ENCODE measurements around the gene ELF4.

ELF4 gene

GRCh38 chrX:130032552-130032951 is 77.7 kb downstream of the ELF4 start:
- Histone ChIP-seq H3K27me3 (ENCODE audit: control insufficient read depth in 1 of 2, insufficient read depth in 1 of 2, low read length in 2 of 2) (peaks cover 0 to 6% of the 10 kb centered on the region in 2 experiments), H3K27ac (ENCODE audit: low read length, poor library complexity, severe bottlenecking) (no peak overlapping the region), H2BK15ac (ENCODE audit: low read depth, poor library complexity, severe bottlenecking) (no peak overlapping the region), H4K91ac (ENCODE audit: low read length) (no peak overlapping the region), H4K8ac (ENCODE audit: low read length) (no peak overlapping the region), H2BK12ac (ENCODE audit: low read length in 2 of 2) (no peak overlapping the region), H2BK120ac (ENCODE audit: low read depth, low read length) (no peak overlapping the region), H2AFZ (ENCODE audit: low read depth, low read length) (no peak overlapping the region), H3K9ac (ENCODE audit: low read length) (no peak overlapping the region), H2BK5ac (ENCODE audit: low read depth, low read length, poor library complexity, severe bottlenecking) (no peak overlapping the region), H3K4me2 (ENCODE audit: low read length, poor library complexity, severe bottlenecking) (no peak overlapping the region), H3K4ac (ENCODE audit: low read depth in 1 of 2, low read length in 2 of 2) (no peak overlapping the region), H3K23ac (ENCODE audit: low read length in 2 of 2) (no peak overlapping the region), H3K4me3 (ENCODE audit: insufficient read depth in 1 of 2, low read depth in 1 of 2, low read length in 2 of 2) (no peak overlapping the region), H3K36me3 (ENCODE audit: control insufficient read depth in 1 of 2, insufficient read depth in 2 of 2, low read depth in 1 of 2, low read length in 2 of 2) (peaks cover 38 to 54% of the 10 kb centered on the region in 2 experiments), H3K14ac (ENCODE audit: low read length in 2 of 2) (no peak overlapping the region), H3K18ac (ENCODE audit: low read depth in 1 of 2, low read length in 2 of 2) (no peak overlapping the region), H3K79me1 (replicated peaks; ENCODE audit: low read length, poor library complexity, severe bottlenecking) (no peaks in the 10 kb centered on the region), H3K9me3 (ENCODE audit: control insufficient read depth, low read length) (no peaks in the 10 kb centered on the region), H3K4me1 (ENCODE audit: control insufficient read depth, insufficient read depth, low read depth, low read length) (no peaks in the 10 kb centered on the region), H2AK5ac (ENCODE audit: low read length, severe bottlenecking) (no peak overlapping the region)
- no peak for DNase-seq
- WGBS: no CpG with 5 or more reads among the region's 3 CpGs

- no peak overlapping the region for H4K91ac ChIP-seq (ENCODE audit: low read length)
- no peak overlapping the region for H3K18ac ChIP-seq (ENCODE audit: low read depth in 1 of 2, low read length in 2 of 2)
- H3K79me1 ChIP-seq (replicated peaks; ENCODE audit: low read length, poor library complexity, severe bottlenecking): peaks cover 2% of the 10 kb centered on the region
- H3K4me3 ChIP-seq (ENCODE audit: insufficient read depth in 1 of 2, low read depth in 1 of 2, low read length in 2 of 2): no peak overlapping the region
- H3K4ac ChIP-seq (ENCODE audit: low read depth in 1 of 2, low read length in 2 of 2): no peak overlapping the region
- no peak overlapping the region for H2BK12ac ChIP-seq (ENCODE audit: low read length in 2 of 2)
- peaks cover 51% of the 10 kb centered on the region in 2 experiments for H3K36me3 ChIP-seq (ENCODE audit: control insufficient read depth in 1 of 2, insufficient read depth in 2 of 2, low read depth in 1 of 2, low read length in 2 of 2)
- H4K8ac ChIP-seq (ENCODE audit: low read length): no peak overlapping the region
- no peak overlapping the region for H3K4me2 ChIP-seq (ENCODE audit: low read length, poor library complexity, severe bottlenecking)
- H2BK120ac ChIP-seq (ENCODE audit: low read depth, low read length): no peak overlapping the region
- H3K23ac ChIP-seq (ENCODE audit: low read length in 2 of 2): no peak overlapping the region
- no peak overlapping the region for H2AFZ ChIP-seq (ENCODE audit: low read depth, low read length)
- H2BK5ac ChIP-seq (ENCODE audit: low read depth, low read length, poor library complexity, severe bottlenecking): no peak overlapping the region
- WGBS: 100% methylated on average over 1 of the region's 4 CpGs
- peaks cover 0 to 6% of the 10 kb centered on the region in 2 experiments for H3K27me3 ChIP-seq (ENCODE audit: control insufficient read depth in 1 of 2, insufficient read depth in 1 of 2, low read length in 2 of 2)
- no peak overlapping the region for H3K9ac ChIP-seq (ENCODE audit: low read length)
- H3K4me1 ChIP-seq (ENCODE audit: control insufficient read depth, insufficient read depth, low read depth, low read length): no peaks in the 10 kb centered on the region
- no peak overlapping the region for H2AK5ac ChIP-seq (ENCODE audit: low read length, severe bottlenecking)
- DNase-seq: no peak
- H3K27ac ChIP-seq (ENCODE audit: low read length, poor library complexity, severe bottlenecking): no peak overlapping the region
- no peaks in the 10 kb centered on the region for H3K9me3 ChIP-seq (ENCODE audit: control insufficient read depth, low read length)
- H2BK15ac ChIP-seq (ENCODE audit: low read depth, poor library complexity, severe bottlenecking): no peak overlapping the region
- no peak overlapping the region for H3K14ac ChIP-seq (ENCODE audit: low read length in 2 of 2)
Observed at GRCh38 chrX:130030826-130031225, 79.5 kb downstream of the ELF4 start.

- H3K79me1 ChIP-seq (replicated peaks; ENCODE audit: low read length, poor library complexity, severe bottlenecking): peaks cover 2% of the 10 kb centered on the region
- H3K9me3 ChIP-seq (ENCODE audit: control insufficient read depth, low read length): no peaks in the 10 kb centered on the region
- H3K27ac ChIP-seq (ENCODE audit: low read length, poor library complexity, severe bottlenecking): no peak overlapping the region
- H3K4me3 ChIP-seq (ENCODE audit: insufficient read depth in 1 of 2, low read depth in 1 of 2, low read length in 2 of 2): peak overlapping the region in 1 of 2 experiments; percentile 61
- H2BK12ac ChIP-seq (ENCODE audit: low read length in 2 of 2): no peak overlapping the region
- no peak overlapping the region for H3K4me2 ChIP-seq (ENCODE audit: low read length, poor library complexity, severe bottlenecking)
- no peak overlapping the region for H3K14ac ChIP-seq (ENCODE audit: low read length in 2 of 2)
- H4K91ac ChIP-seq (ENCODE audit: low read length): no peak overlapping the region
- peak; percentile 29 for DNase-seq
- H3K36me3 ChIP-seq (ENCODE audit: control insufficient read depth in 1 of 2, insufficient read depth in 2 of 2, low read depth in 1 of 2, low read length in 2 of 2): peaks cover 47 to 52% of the 10 kb centered on the region in 2 experiments
- no peak overlapping the region for H2BK120ac ChIP-seq (ENCODE audit: low read depth, low read length)
- no peak overlapping the region for H2BK5ac ChIP-seq (ENCODE audit: low read depth, low read length, poor library complexity, severe bottlenecking)
- no peak overlapping the region for H2BK15ac ChIP-seq (ENCODE audit: low read depth, poor library complexity, severe bottlenecking)
- H2AK5ac ChIP-seq (ENCODE audit: low read length, severe bottlenecking): no peak overlapping the region
- H4K8ac ChIP-seq (ENCODE audit: low read length): no peak overlapping the region
- peaks cover 3% of the 10 kb centered on the region for H3K4me1 ChIP-seq (ENCODE audit: control insufficient read depth, insufficient read depth, low read depth, low read length)
- H3K4ac ChIP-seq (ENCODE audit: low read depth in 1 of 2, low read length in 2 of 2): no peak overlapping the region
- 54% methylated on average over 4 of the region's 5 CpGs for WGBS
- peaks cover 0 to 6% of the 10 kb centered on the region in 2 experiments for H3K27me3 ChIP-seq (ENCODE audit: control insufficient read depth in 1 of 2, insufficient read depth in 1 of 2, low read length in 2 of 2)
- H3K9ac ChIP-seq (ENCODE audit: low read length): peak overlapping the region; percentile 76
- no peak overlapping the region for H2AFZ ChIP-seq (ENCODE audit: low read depth, low read length)
- H3K23ac ChIP-seq (ENCODE audit: low read length in 2 of 2): no peak overlapping the region
- H3K18ac ChIP-seq (ENCODE audit: low read depth in 1 of 2, low read length in 2 of 2): no peak overlapping the region
Observed at GRCh38 chrX:130028196-130028595, 82.1 kb downstream of the ELF4 start.

- DNase-seq: no peak
- peak overlapping the region; percentile 63 for H3K9ac ChIP-seq (ENCODE audit: low read length)
- H2BK120ac ChIP-seq (ENCODE audit: low read depth, low read length): no peak overlapping the region
- H3K14ac ChIP-seq (ENCODE audit: low read length in 2 of 2): no peak overlapping the region
- H2BK12ac ChIP-seq (ENCODE audit: low read length in 2 of 2): no peak overlapping the region
- no peak overlapping the region for H4K91ac ChIP-seq (ENCODE audit: low read length)
- H2AK5ac ChIP-seq (ENCODE audit: low read length, severe bottlenecking): no peak overlapping the region
- H3K4me3 ChIP-seq (ENCODE audit: insufficient read depth in 1 of 2, low read depth in 1 of 2, low read length in 2 of 2): no peak overlapping the region
- no peaks in the 10 kb centered on the region for H3K9me3 ChIP-seq (ENCODE audit: control insufficient read depth, low read length)
- 81% methylated on average over 3 of the region's 4 CpGs for WGBS
- H3K27ac ChIP-seq (ENCODE audit: low read length, poor library complexity, severe bottlenecking): no peak overlapping the region
- no peak overlapping the region for H3K4ac ChIP-seq (ENCODE audit: low read depth in 1 of 2, low read length in 2 of 2)
- H3K4me1 ChIP-seq (ENCODE audit: control insufficient read depth, insufficient read depth, low read depth, low read length): peaks cover 3% of the 10 kb centered on the region
- peaks cover 0 to 6% of the 10 kb centered on the region in 2 experiments for H3K27me3 ChIP-seq (ENCODE audit: control insufficient read depth in 1 of 2, insufficient read depth in 1 of 2, low read length in 2 of 2)
- no peak overlapping the region for H4K8ac ChIP-seq (ENCODE audit: low read length)
- no peak overlapping the region for H3K4me2 ChIP-seq (ENCODE audit: low read length, poor library complexity, severe bottlenecking)
- H2BK5ac ChIP-seq (ENCODE audit: low read depth, low read length, poor library complexity, severe bottlenecking): no peak overlapping the region
- no peak overlapping the region for H3K23ac ChIP-seq (ENCODE audit: low read length in 2 of 2)
- H3K18ac ChIP-seq (ENCODE audit: low read depth in 1 of 2, low read length in 2 of 2): no peak overlapping the region
- H2BK15ac ChIP-seq (ENCODE audit: low read depth, poor library complexity, severe bottlenecking): no peak overlapping the region
- H2AFZ ChIP-seq (ENCODE audit: low read depth, low read length): no peak overlapping the region
- peaks cover 2% of the 10 kb centered on the region for H3K79me1 ChIP-seq (replicated peaks; ENCODE audit: low read length, poor library complexity, severe bottlenecking)
- peaks cover 47 to 58% of the 10 kb centered on the region in 2 experiments for H3K36me3 ChIP-seq (ENCODE audit: control insufficient read depth in 1 of 2, insufficient read depth in 2 of 2, low read depth in 1 of 2, low read length in 2 of 2)
Observed at GRCh38 chrX:130027569-130027968, 82.7 kb downstream of the ELF4 start.
